KG1 (cell line): Measurements from ENCODE around the gene SORCS3.

ENCODE experiments used
- DNase-seq: peaks from one replicate; lab custom pipeline; 2025; lab: John Stamatoyannopoulos, UW

The SORCS3 gene

DNA sequence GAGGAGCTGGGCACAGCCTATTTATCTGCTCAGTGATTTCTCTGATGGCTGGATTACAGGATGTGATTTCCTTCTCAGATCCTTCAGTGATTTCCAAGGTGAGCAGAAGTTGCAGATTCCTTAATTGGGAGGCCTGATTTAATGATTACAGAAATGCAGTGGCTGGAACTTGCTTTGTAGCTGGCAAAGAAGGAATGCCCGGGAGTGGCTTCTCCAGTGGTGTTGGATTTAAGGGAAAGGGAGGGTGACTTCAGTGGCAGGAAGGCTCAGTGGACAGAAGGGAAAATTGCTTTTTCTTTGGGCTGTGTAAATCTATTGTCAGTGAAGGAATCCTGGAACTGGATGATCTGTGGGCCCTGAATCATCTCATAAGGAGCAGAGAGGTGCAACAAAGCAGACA lies 5.1 kb downstream of the SORCS3 start:
- no peak for DNase-seq

DNA sequence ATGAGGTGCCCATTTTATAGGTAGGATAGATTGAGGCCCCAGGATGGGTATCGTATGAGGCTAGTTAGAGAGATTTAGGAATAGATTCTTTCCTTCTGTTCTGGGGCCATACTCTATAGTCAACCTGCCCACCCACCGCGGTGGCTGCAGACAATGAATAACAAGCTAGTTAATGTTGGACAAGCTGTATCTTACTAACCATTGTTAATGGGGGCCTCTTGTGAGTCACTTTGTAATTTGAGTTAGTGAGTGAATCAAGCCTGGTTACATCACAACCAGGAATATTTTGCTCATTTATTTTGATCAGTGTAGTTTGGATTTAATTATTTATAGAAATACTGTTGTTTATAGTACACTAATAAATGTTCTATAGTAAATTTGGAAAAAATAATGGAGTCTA lies 7.3 kb downstream of the SORCS3 start:
- no peak for DNase-seq

DNA sequence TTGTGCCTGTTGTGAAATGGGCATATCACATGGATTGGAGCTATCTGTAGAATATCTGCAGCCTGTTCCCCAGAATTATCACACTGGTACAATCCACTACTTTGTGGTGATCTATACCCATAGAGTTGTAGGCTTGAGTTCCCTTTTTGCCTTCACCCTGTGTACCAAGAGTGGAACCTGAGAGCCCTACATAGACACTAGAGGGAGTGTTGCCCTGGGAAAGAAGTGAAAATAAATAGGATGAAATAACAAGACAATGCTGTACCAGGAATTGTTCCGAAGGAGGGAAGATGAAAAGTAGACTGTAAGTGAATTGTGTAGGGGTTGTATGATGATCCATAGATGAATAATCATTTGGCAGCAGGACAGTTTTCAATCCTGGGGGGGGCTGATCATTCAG lies 9.0 kb downstream of the SORCS3 start:
- DNase-seq: no peak

DNA sequence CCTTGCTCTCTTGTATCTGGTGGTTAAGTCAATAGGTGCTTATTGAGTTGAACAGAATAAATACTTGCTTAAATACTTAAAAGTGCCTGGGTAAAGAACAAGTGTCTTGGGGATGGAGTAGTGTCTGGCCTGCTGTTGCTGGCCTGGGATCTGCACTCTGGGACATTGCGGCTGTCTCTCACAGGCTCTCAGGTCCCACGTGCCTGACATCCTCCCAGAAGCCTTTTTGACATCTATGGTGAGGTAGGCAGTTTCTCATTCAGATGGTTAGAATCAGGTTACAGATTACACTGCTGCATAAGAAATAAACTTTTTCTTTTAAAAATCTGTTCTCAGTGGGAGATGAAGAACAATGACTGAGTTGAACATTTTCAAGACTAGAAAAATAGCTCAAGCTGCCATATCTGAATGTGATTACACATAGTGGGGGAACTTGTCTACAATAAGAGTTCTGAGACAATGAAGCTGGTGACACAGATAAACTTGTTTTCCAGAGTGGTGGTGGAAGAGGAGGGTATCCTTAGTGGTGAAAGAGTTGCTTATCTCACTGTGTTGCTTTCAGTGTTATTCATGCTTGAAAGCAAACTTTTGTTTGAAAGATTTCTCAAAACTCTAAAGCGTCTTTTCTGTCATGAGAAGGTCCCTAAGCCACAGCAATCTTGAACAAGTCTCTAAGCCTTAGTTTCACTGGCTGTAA lies 9.7 kb downstream of the SORCS3 start:
- DNase-seq: no peak

DNA sequence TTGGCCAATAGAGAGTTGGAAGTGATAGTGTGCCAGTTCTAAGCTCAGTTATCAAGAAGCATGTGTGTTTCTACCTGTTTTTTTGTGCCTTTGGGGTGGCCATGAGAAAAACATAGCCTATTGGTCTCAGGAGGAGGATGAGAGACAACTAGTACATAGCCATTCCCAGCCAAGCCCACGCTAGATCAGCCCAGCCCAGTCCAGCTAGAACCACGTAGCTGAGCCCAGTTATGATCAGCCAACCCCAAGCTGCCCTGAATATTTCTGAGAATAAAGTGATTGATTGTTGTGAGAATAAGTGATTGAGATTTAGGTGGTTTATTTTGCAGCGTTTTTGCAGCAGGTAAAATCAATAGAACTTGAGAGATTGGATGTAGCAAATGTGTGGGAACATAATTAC lies 15.9 kb downstream of the SORCS3 start:
- DNase-seq: no peak

DNA sequence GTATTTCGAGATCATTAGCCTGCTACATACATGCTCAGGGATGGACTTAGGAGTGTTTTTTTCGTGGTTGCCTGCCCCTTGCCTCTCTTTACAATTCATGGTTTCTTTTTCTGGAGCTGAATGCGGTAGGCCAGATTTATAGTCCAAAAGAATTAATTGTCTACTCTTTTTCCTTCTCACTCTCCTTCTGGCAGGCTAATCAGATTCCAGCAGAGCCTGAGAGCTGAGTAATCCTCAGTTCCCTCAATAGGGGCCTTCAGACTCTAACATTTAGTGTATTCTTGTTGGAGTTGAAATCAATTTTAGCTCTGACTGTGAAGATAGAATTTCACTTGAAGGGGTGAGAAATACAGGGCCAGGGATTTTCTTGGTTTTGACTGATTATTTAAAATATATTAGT lies 16.4 kb downstream of the SORCS3 start:
- no peak for DNase-seq

DNA sequence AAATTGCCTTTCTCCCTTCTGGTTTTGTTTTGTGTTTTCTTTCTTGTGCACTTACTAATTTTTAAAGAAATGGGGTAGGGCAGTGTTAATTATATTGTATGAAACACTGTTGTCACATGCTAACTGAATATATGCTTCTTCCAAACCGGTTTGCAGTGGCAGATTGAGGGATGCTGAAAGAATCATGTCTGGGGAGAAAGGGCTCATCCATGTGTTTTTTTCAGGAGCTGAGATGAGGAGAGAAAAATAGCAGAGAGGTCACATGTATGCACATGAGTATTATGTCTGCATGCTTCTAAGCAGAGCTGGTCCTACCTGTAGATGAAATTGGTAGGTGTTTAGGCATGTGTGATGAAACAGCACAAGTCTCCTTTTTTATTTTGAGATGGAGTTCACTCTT lies 17.0 kb downstream of the SORCS3 start:
- DNase-seq: no peak

DNA sequence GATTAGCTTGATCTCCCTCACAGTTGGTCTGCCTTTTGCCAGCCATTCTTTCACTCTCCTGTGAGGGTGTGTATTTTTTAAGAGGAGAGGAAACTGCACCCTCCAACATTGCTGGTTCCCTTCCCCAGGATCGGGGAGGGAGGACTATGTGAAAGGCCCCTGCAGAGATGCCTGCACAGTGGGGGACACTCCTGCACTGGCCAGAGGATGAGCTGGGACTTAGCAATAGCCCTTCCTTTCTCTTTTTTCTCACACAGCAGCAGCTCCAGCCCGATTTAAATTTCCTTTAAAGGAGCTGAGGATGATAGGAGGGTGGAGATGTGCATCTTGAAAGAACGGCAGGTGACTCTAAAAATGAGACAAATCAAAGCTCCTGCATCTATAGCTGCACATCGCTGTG lies 18.7 kb downstream of the SORCS3 start:
- no peak for DNase-seq

DNA sequence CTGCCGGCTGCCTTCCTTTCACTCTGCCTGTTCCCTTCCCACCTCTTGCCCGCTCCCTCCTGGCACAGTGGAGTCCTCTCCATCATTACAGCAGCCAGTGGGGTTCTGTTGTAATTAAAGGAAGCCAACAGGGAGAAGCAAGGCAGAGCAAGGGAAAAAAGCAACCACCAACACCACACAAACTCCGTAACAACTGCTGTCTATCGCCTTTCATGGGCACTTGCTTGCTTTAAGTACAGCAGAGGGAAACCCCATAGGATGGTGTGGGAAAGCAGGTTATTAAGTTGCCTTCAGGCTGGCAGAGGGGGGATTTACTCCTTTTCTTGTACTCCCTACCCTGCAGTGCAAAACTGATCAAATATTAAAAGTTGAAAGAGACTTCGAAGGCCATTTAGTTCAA lies 22.0 kb downstream of the SORCS3 start:
- no peak for DNase-seq

DNA sequence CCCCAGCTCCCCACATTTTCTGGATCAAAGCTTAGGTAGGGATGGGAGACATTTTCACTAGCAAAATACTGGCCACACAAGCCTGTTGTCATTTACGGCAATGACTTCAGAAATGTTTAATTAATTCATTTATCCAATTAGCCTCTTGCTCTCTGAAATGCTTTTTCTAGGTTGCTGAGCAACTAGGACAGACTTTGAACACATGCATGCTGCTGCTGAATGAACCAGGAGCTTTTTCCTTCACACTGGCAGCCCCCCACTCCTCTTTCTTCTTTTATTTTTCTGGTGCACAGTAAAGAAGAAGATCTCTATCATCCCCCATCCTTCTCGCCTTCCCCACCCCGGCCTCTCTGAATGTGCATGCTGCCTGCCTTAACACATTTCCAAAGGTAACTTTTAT lies 22.5 kb downstream of the SORCS3 start:
- no peak for DNase-seq

DNA sequence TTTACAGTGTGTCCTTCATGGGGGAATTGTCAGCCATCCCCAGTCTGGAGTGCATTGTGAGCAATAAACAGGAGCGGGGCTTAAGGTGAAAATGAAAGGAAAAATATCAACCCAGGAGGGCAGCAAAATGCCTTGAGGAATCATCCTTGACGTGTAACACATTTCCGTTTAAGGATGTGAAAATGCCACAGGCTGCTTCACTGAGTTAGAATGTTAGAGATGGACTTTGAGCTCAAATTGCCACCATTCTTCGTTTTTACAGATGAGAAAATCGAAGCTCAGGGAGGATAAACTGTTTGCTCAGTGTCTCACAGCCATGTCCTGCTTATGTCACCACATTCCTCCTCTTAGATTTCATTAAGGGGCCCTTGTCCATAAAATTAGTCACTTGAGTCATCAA lies 23.1 kb downstream of the SORCS3 start:
- DNase-seq: no peak

DNA sequence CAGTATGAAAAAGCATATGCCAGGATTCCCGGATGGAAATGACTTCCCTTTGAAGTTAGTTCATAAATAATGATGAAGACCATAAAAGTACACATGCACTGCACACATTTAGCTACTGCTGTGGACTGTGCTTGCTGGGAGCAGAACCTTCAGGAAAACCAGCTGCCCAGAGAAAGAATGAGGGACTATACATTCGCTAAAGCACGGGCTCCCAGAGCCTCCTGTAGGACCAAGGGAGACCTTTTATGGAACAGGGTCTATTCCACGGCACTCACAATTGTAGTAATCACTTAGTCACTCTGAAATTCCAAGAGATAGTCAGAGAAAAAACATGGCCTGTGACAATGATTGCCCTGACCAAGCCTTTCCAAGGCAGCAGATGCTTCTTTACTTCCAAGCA lies 24.1 kb downstream of the SORCS3 start:
- no peak for DNase-seq

DNA sequence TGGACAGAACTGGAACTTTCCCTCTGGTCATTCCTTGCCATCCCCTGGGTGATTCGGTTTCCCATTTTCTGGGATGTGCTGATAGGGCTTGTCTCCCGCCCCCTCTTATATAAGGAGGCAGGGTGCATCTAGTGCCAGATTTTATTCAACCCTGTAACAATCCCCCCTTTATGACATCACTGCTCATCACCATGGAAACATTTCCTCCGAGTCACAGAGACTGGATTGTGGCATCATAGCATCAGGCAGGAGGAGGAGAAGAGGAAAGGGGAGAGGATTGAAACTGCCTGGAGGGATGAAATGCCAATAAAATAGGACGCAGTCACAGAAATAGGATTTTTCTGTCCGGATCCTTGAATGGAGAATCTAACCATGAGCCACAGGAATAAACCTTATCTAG lies 25.0 kb downstream of the SORCS3 start:
- no peak for DNase-seq

DNA sequence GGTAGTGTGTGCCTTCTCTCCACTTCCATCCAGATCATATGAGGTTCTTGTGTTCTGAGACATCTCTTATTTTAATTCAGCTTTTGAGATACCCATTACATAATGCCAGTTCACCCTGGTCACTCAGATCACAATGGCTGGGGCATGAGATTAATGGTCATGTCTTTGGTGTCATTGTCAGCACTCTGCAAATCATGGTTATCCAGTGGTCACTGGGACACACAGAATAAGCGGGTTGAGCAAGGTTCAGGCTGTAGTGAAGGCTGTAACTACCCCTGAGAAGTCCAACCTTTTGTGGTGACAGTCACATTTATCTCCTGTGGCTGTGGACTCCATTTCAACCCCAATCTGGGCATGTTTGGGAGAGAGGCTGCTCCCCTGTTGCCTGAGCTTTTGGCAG lies 35.8 kb downstream of the SORCS3 start:
- no peak for DNase-seq

DNA sequence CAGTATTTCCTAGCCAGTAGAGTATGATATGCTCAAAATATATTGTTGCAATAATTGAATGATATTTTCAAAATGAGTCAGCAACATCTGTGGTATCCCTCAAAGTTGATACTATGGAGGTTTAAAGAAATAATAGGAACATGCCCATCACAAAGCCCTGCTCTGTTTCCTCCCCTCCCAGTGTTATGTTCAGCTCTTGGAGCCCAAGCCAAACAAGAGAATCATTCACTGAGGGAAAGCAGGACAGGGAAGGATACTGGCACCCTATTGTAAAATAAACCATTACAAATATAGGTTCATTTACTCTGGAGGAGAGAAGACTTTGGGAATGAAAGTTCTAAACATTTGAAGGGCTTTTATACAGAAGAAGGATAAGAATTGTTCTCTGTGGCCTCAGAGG lies 37.6 kb downstream of the SORCS3 start:
- no peak for DNase-seq

DNA sequence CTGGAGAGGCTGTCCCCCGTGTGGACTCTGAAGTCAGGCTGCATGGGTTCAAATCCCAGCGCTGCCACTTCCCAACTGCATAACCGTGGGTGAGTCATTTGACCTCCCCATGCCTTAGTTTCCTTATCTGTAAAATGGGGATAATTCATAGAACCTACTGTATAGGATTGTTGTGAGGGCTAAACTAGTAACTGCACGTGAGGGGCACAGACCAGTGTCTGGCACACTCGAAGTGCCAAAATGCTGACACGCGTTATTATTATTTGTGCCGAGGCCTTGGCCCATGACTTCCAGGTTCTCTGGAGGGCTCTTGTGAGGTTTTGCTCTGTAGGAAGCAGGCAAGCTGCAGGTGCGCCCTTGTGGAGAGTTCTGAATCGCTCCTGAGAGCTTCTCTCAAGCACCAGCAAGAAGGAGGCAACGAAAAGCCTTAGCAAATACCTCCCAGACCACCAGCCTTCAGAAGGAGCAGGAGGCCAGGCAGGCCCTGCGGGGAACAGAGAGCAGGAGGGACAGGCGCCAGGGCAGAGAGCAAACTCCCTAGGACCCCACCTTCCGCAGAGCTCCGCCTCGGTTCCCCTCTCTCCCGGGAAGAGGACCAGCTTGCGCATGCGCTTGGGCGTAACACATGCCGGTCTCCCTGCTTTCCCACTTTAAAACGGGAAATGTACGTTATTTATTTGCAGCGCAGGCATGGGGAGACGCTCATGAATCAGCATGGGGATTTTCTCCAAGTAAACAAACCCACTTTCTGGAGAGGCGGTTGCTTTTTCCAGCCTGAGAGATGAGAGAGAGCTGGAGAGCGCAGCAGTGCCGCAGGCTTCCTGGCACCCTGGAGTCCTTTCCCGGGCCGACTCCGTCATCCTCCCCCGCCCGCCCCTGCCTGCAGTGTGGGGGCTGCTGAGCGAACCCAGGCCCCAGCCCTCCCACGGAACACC lies 39.6 kb downstream of the SORCS3 start:
- no peak for DNase-seq

DNA sequence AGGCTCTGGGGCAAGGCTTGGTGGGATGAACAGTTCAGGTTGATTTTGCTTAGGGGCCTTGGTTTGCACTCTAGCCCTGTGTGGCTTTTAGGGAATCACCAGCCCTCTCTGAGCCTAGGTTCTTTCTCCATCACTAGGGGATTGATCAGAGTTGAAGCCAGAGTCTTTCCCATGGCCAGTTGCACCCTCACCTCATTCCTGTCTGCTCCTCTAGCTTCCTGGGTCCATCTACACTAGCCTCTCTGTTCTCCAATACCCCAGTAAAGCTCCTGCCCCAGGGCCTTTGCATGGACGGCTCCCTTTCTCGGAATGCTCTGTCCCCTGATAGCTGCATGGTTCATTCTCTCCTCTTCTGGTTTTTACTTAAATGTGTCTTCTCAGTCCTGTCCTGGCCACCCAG lies 40.4 kb downstream of the SORCS3 start:
- DNase-seq: no peak

DNA sequence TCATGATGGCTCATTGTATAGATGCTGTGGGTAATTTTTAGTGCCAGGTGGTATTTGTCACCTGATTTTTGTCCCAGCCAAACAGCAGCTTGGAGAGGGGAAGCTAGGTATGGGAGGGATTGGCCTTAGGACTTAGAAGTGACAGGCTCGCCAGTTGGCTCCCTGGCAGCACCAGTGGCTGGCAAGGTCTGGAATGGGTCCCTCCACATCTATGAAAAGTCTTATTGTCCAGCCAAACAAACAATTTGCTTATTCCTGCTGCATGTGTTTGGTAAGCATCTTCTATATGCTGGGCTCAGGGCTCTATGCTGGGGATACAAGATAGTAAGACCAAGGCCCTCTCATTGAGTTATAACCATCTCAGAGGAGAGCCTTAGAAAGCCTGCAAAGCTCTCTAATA lies 42.5 kb downstream of the SORCS3 start:
- no peak for DNase-seq

DNA sequence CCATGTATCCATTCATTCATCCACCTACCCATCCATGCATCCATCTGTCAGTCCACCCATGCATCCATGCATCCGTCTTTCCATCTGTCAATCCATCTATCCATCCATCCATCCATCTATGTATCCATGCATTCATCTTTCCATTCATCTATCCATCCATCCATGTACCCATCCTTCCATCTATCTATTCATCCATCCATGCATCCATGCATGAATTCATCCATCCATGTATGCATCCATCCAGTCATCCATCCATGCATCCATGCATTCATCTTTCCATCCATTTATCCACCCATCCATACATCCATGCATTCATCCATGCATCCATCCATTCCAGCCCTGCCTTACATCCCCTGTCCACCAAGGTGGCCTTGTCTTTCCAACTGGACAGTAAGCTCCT lies 45.7 kb downstream of the SORCS3 start:
- DNase-seq: no peak

DNA sequence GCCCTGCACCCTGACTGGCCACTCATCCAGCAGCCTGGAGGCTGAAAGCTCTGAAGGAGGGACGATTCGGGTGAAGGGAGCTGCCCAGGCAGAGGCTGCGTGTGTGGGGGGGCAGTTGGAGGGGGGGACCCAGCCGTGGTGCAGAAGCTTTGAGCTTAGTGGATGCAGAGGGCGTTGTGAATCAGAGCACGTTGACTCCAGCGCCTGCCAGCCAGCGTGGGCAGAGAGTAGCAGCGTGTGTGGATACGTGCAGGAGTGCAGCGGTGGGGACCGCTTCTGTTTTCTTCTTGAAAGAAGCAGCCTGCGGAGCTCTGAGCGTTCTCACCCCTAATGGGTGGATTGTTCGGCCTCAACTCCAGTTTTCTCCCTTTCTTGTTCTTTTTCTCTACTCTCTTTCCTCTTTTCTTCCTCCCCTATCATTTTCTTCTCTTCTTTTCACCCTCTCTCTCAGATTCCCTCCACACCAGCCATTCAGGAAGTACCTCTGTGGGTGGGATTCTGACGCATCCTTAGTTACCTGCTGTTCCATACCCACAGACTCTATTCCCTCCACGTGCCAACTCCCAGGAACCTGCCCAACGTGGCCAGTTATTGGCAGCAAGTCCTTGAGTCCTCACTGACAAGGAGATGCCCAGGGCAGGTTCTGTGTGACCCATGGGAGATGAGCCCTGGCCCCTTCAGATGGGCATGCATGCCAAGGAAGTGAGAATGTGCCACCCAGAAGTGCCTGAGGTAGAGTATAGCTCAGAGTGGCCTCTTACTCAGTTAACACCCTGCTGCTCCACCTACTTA lies 47.4 kb downstream of the SORCS3 start:
- DNase-seq: no peak

DNA sequence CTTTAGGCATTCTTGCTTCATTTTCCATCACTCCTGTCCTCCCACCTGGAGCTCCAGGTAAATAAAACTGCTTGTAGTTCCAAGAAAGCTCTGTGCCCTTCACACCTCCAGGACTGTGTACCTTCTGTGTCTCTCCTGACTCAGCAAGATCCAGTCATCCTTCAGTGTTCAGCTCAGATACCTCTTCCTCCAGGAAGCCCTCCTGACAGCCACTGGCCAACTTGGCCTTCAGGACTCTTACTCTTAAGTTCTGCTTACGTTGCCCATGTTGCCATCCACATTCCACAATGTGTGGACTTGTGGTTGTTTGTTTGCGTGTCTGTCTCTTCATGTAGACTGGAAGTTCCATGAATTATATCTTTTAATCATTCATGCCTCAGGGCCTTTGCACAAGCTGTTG lies 48.0 kb downstream of the SORCS3 start:
- no peak for DNase-seq

DNA sequence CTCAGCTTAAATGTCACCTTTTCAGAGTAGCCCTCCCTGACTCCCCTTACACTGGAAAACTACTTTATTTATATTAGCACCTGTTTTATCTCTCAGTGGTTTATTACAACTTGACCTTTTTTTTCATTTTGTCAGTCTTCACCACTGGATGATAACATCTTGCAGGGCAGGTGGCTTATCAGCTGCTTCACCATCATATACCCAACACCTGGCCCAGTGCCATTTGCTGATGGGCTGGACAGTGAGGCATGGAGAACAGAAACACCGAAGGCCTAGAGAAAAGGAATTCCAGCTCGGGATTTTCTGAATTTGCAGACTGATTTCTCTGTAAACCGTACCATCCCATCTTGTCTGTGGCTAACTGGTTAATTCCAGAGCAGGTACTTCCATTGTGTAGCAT lies 48.5 kb downstream of the SORCS3 start:
- DNase-seq: no peak

DNA sequence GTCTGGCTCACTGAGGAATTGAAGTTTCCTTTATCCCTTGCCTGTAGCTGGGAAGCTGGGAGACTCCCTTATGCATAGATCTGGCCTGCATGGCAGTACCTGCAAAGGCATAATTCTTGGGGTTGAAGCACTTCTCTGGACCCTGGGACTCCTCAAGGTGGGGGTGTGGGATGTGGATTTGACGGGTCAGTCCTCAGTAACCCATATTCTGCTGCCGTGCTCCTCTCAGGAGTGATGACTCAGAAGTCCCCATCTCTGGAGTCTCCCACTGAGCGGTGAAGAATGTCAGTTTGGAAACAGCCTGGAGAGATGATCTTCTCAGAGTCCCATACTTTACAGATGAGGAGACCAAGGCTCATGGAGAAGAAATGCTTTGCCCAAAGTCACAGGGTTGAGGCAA lies 49.0 kb downstream of the SORCS3 start:
- DNase-seq: no peak
